Omental fat pad (tissue), 4 donors: ENCODE data around the gene C16orf87. TPM values are rescaled to one million over a fixed set of nuclear protein-coding genes. Genes with fewer than 3 reads are reported as not detected.

Source experiments
- ATAC-seq: fragments of 150-250 bp; one replicate; pipeline ENCODE4 v1.9.1; 2016; ENCODE audit warnings: mild to moderate bottlenecking, moderate library complexity; ENCODE audit not compliant: low FRiP score
- DNase-seq: peaks from one replicate; pipeline ENCODE4 v3.0.0-alpha.2; 2019; ENCODE audit warnings: low spot score
- total RNA-seq, 4 donors: library from RNA; depleted of rRNA; stranded (reverse); fragments of >200 nt; gene quantifications; one replicate each; pipeline ENCODE4 v1.1.0, GENCODE V29; 2016
- TF ChIP-seq, protein P1 (sequence below), 3 donors: fragments of 450-650 bp; IDR thresholded peaks; one replicate each; pipeline ENCODE4 v1.5.1; 2016 to 2017; ENCODE audit warnings: antibody characterized with exemption in 3 of 3, mild to moderate bottlenecking in 3 of 3, moderate library complexity in 2 of 3

Gene C16orf87
- total RNA-seq, 4 donors from 2014 or later = 4.0 to 6.6 (median 4.7) TPM

- DNase-seq (no peak), ATAC-seq (peak; percentile 42)
- TF ChIP-seq, protein P1, sequence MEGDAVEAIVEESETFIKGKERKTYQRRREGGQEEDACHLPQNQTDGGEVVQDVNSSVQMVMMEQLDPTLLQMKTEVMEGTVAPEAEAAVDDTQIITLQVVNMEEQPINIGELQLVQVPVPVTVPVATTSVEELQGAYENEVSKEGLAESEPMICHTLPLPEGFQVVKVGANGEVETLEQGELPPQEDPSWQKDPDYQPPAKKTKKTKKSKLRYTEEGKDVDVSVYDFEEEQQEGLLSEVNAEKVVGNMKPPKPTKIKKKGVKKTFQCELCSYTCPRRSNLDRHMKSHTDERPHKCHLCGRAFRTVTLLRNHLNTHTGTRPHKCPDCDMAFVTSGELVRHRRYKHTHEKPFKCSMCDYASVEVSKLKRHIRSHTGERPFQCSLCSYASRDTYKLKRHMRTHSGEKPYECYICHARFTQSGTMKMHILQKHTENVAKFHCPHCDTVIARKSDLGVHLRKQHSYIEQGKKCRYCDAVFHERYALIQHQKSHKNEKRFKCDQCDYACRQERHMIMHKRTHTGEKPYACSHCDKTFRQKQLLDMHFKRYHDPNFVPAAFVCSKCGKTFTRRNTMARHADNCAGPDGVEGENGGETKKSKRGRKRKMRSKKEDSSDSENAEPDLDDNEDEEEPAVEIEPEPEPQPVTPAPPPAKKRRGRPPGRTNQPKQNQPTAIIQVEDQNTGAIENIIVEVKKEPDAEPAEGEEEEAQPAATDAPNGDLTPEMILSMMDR (IDR thresholded peaks at IDR 0.05) = no peak
Measured at GRCh38 chr16:46830417-46830901, 521 bp downstream of the C16orf87 start.

GRCh38 chr16:46828943-46829342 lies 2.0 kb downstream of the C16orf87 start:
- DNase-seq = no peak
- TF ChIP-seq, protein P1 (IDR thresholded peaks at IDR 0.05) = no peak
- ATAC-seq = no peak

- ATAC-seq (no peak), DNase-seq (no peak)
- TF ChIP-seq, protein P1 (IDR thresholded peaks at IDR 0.05) = no peak
Measured at GRCh38 chr16:46828292-46828691, 2.7 kb downstream of the C16orf87 start.

- ATAC-seq (no peak), DNase-seq (no peak)
- TF ChIP-seq, protein P1 (IDR thresholded peaks at IDR 0.05) = no peak
Measured at GRCh38 chr16:46826631-46827030, 4.3 kb downstream of the C16orf87 start.

DNA sequence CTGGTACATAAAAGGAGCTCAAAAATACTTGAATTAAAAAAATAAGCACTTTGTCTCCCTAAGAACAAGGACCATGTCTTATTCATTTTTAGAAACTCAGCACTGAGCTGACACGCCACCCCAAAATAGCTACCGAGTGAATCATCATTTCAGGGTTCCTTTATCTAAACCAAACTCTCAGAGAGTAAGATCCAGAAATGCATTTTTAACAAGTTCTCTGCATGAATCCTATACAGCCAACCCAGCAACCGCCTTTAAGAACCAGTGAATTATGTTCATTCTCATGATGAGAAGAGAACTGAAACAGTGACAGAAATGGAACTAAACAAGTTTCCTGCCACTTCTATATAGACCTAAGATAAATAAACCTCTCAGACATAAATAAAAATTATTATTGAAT lies 8.7 kb downstream of the C16orf87 start:
- DNase-seq = no peak
- ATAC-seq = no peak
- TF ChIP-seq, protein P1 (IDR thresholded peaks at IDR 0.05) = no peak

DNA sequence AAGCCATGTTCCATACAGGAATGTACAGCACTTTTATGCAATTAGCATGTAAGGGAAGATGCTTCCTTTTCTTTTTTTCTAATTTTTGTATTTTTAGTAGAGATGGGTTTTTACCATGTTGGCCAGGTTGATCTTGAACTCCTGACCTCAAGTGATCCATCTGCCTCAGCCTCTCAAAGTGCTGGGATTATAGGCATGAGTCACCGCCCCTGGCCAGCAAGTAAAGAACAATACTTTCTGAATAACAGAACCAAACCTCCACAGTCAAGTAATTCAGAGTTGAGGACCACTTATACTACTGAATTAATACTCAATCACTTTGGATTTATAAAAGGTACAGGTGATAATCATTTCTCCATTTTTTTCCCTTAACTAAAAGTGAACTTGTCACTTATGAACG lies 13.0 kb downstream of the C16orf87 start:
- TF ChIP-seq, protein P1 (IDR thresholded peaks at IDR 0.05) = no peak
- no peak for ATAC-seq
- DNase-seq = no peak

DNA sequence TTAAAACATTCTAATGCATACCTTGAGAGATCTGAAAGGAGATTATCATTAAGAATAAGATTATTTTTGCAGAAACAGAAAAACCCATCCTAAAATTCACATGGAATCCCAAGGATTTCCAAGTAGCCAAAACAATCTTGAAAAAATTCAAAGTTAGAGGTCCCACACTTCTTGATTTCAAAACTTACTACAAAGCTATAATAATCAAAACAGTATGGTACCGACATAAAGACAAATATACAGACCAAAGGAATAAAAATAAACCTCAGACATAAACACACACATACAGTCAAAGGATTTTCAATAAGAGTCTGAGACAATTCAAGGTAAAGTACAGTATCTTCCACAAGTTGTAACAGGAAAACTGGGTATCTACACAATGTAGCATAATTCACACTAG lies 16.2 kb downstream of the C16orf87 start:
- TF ChIP-seq, protein P1 (IDR thresholded peaks at IDR 0.05) = no peak
- ATAC-seq (no peak), DNase-seq (no peak)
